Loucy (cell line): ENCODE measurements around the gene FAM210A.

Experiments used
- EZH2phosphoT487 ChIP-seq: fragments of 200-600 bp; IDR thresholded peaks from 2 replicates; pipeline ENCODE4 v1.6.1; 2018; ENCODE audit warnings: antibody characterized with exemption, mild to moderate bottlenecking, moderate library complexity, borderline replicate concordance
- TF ChIP-seq, protein P1 (sequence below): fragments of 200-600 bp; sonication (generic); conservative IDR thresholded peaks from 2 replicates; pipeline ENCODE4 v1.5.1; 2014; ENCODE audit warnings: mild to moderate bottlenecking, antibody characterized with exemption, low read length

GRCh38 chr18:13696961-13697360, 29.4 kb downstream of the FAM210A start:
- TF ChIP-seq, protein P1, sequence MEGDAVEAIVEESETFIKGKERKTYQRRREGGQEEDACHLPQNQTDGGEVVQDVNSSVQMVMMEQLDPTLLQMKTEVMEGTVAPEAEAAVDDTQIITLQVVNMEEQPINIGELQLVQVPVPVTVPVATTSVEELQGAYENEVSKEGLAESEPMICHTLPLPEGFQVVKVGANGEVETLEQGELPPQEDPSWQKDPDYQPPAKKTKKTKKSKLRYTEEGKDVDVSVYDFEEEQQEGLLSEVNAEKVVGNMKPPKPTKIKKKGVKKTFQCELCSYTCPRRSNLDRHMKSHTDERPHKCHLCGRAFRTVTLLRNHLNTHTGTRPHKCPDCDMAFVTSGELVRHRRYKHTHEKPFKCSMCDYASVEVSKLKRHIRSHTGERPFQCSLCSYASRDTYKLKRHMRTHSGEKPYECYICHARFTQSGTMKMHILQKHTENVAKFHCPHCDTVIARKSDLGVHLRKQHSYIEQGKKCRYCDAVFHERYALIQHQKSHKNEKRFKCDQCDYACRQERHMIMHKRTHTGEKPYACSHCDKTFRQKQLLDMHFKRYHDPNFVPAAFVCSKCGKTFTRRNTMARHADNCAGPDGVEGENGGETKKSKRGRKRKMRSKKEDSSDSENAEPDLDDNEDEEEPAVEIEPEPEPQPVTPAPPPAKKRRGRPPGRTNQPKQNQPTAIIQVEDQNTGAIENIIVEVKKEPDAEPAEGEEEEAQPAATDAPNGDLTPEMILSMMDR: no peak
- TF ChIP-seq EZH2phosphoT487: no peak
